OCI-LY3 (cell line): ENCODE results near the gene BPIFB3.

Source experiments
- H2AFZ ChIP-seq: fragments of 200-600, 300-600 bp; shearing (Covaris generic); 2 replicates; pipeline ENCODE4 v1.6.0; 2014; ENCODE audit warnings: antibody characterized with exemption, low read depth, low read length
- H3K27ac ChIP-seq: fragments of 200-600, 300-600 bp; sonication (generic); 2 replicates; pipeline ENCODE4 v1.5.1; 2014; ENCODE audit warnings: mild to moderate bottlenecking, low read length, moderate library complexity, mixed read lengths
- H3K27me3 ChIP-seq: fragments of 200-600, 300-600 bp; sonication (generic); 2 replicates; pipeline ENCODE4 v1.6.1; 2014; ENCODE audit warnings: low read depth, low read length, mixed read lengths
- H3K36me3 ChIP-seq: fragments of 200-600, 300-600 bp; sonication (generic); replicated peaks from 2 replicates; pipeline ENCODE3; 2014; ENCODE audit warnings: low read depth, low read length, mixed read lengths
- H3K4me1 ChIP-seq: fragments of 300-600, 200-600 bp; sonication (generic); 2 replicates; pipeline ENCODE4 v1.6.1; 2014; ENCODE audit warnings: low read length, mixed read lengths
- H3K4me2 ChIP-seq: fragments of 200-600, 300-600 bp; sonication (generic); 2 replicates; pipeline ENCODE4 v1.6.1; 2014; ENCODE audit warnings: low read length, mixed read lengths
- H3K4me3 ChIP-seq: fragments of 300-600, 200-600 bp; sonication (generic); 2 replicates; pipeline ENCODE4 v1.5.1; 2014; ENCODE audit warnings: antibody characterized with exemption, mild to moderate bottlenecking, low read length, moderate library complexity
- H3K79me2 ChIP-seq: fragments of 300-600, 200-600 bp; shearing (Covaris generic); 2 replicates; pipeline ENCODE4 v1.6.1; 2014; ENCODE audit warnings: mild to moderate bottlenecking, low read length, mixed read lengths
- H3K9ac ChIP-seq: fragments of 300-600, 200-600 bp; shearing (Covaris generic); 2 replicates; pipeline ENCODE4 v1.6.0; 2014; ENCODE audit warnings: mild to moderate bottlenecking, low read length, moderate library complexity
- H3K9me3 ChIP-seq: fragments of 200-600, 300-600 bp; shearing (Covaris generic); 2 replicates; pipeline ENCODE4 v1.6.1; 2014; ENCODE audit warnings: low read length, mixed read lengths; ENCODE audit not compliant: insufficient read depth
- H4K20me1 ChIP-seq: fragments of 200-600, 300-600 bp; sonication (generic); 2 replicates; pipeline ENCODE4 v1.6.1; 2016; ENCODE audit warnings: low read length, mixed read lengths; ENCODE audit not compliant: insufficient read depth
- EZH2phosphoT487 ChIP-seq: fragments of 200-600 bp; shearing (Covaris generic); IDR thresholded peaks from 2 replicates; pipeline ENCODE4 v1.6.1; 2018; ENCODE audit warnings: antibody characterized with exemption, mixed run types, low read depth
- TF ChIP-seq, protein P1 (sequence below): fragments of 200-600, 300-600 bp; sonication (generic); IDR thresholded peaks from 2 replicates; pipeline ENCODE4 v1.5.1; 2014; ENCODE audit warnings: antibody characterized with exemption, low read length, low read depth

BPIFB3 gene

GRCh38 chr20:33034901-33035492 is 18.7 kb upstream of the BPIFB3 start:
- TF ChIP-seq EZH2phosphoT487, result no peak
- TF ChIP-seq, protein P1, sequence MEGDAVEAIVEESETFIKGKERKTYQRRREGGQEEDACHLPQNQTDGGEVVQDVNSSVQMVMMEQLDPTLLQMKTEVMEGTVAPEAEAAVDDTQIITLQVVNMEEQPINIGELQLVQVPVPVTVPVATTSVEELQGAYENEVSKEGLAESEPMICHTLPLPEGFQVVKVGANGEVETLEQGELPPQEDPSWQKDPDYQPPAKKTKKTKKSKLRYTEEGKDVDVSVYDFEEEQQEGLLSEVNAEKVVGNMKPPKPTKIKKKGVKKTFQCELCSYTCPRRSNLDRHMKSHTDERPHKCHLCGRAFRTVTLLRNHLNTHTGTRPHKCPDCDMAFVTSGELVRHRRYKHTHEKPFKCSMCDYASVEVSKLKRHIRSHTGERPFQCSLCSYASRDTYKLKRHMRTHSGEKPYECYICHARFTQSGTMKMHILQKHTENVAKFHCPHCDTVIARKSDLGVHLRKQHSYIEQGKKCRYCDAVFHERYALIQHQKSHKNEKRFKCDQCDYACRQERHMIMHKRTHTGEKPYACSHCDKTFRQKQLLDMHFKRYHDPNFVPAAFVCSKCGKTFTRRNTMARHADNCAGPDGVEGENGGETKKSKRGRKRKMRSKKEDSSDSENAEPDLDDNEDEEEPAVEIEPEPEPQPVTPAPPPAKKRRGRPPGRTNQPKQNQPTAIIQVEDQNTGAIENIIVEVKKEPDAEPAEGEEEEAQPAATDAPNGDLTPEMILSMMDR, result no peak
- H3K4me1 ChIP-seq, result no peaks in the 10 kb centered on the region
- no peaks in the 10 kb centered on the region for H3K9me3 ChIP-seq
- no peaks in the 10 kb centered on the region for H3K36me3 ChIP-seq
- H3K9ac ChIP-seq, result no peak overlapping the region
- no peaks in the 10 kb centered on the region for H4K20me1 ChIP-seq
- no peaks in the 10 kb centered on the region for H3K79me2 ChIP-seq
- no peak overlapping the region for H3K4me3 ChIP-seq
- peaks cover 22% of the 10 kb centered on the region for H3K27me3 ChIP-seq
- H3K4me2 ChIP-seq, result no peak overlapping the region
- H2AFZ ChIP-seq, result no peak overlapping the region
- no peak overlapping the region for H3K27ac ChIP-seq

DNA sequence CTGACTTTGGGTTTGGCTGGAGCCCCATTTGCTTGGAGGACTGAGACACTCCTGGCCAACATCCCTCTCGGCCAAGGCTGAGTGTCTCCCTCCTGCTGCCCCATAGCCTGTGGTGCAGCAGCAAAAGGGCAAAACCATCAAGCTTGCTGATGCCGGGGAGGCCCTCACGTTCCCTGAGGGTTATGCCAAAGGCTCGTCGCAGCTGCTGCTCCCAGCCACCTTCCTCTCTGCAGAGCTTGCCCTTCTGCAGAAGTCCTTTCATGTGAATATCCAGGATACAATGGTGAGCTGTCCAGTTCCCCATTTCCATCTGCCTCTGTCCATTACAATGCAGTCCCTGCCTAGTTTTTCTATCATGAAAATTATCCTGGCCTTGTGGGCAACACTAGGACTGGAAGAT is 16.2 kb upstream of the BPIFB3 start:
- Histone ChIP-seq H4K20me1 (no peaks in the 10 kb centered on the region), H3K36me3 (no peaks in the 10 kb centered on the region), H3K27me3 (peaks cover 23% of the 10 kb centered on the region), H2AFZ (no peak overlapping the region), H3K4me2 (no peak overlapping the region), H3K27ac (no peak overlapping the region), H3K4me1 (no peaks in the 10 kb centered on the region), H3K9me3 (no peaks in the 10 kb centered on the region), H3K79me2 (no peaks in the 10 kb centered on the region), H3K4me3 (no peak overlapping the region), H3K9ac (no peak overlapping the region)
- no peak for TF ChIP-seq EZH2phosphoT487
- TF ChIP-seq, protein P1, result no peak

DNA sequence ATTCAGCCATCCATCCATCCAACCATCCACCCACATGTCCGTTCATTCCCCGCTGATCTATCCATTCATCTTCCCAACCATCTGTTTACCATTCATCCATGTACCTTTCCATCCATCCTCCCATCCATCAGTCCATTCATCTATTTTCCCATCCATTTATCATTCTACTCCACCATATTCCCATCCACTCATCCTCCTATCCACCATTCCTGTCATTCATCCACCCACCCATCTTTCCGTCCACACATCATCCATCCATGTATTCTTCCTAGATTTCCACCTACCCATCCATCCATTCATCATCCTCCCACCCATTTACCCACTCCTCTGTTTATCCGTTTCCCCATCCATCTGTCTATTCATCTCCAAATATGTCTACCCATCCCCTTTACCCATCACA is 15.5 kb upstream of the BPIFB3 start:
- no peak overlapping the region for H3K4me3 ChIP-seq
- no peaks in the 10 kb centered on the region for H3K4me1 ChIP-seq
- no peaks in the 10 kb centered on the region for H3K79me2 ChIP-seq
- TF ChIP-seq, protein P1, result no peak
- TF ChIP-seq EZH2phosphoT487, result no peak
- H3K9me3 ChIP-seq, result no peaks in the 10 kb centered on the region
- H3K4me2 ChIP-seq, result no peak overlapping the region
- H3K9ac ChIP-seq, result no peak overlapping the region
- no peaks in the 10 kb centered on the region for H4K20me1 ChIP-seq
- H3K27ac ChIP-seq, result no peak overlapping the region
- H2AFZ ChIP-seq, result no peak overlapping the region
- no peaks in the 10 kb centered on the region for H3K36me3 ChIP-seq
- H3K27me3 ChIP-seq, result peaks cover 20% of the 10 kb centered on the region

- H3K4me3 ChIP-seq, result no peak overlapping the region
- H2AFZ ChIP-seq, result no peak overlapping the region
- H3K36me3 ChIP-seq, result no peaks in the 10 kb centered on the region
- no peak overlapping the region for H3K27ac ChIP-seq
- no peaks in the 10 kb centered on the region for H3K4me1 ChIP-seq
- no peak overlapping the region for H3K9ac ChIP-seq
- no peak for TF ChIP-seq EZH2phosphoT487
- TF ChIP-seq, protein P1, result no peak
- H4K20me1 ChIP-seq, result no peaks in the 10 kb centered on the region
- H3K9me3 ChIP-seq, result no peaks in the 10 kb centered on the region
- no peaks in the 10 kb centered on the region for H3K79me2 ChIP-seq
- H3K27me3 ChIP-seq, result peaks cover 16% of the 10 kb centered on the region; the same call in 1 of the 2 replicates
- H3K4me2 ChIP-seq, result no peak overlapping the region
These were observed 11.3 kb upstream of the BPIFB3 start for GRCh38 chr20:33042430-33042829.
